A673 (cell line): ENCODE results near the gene NDFIP2.

Source experiments
- CTCF ChIP-seq: fragments of 300-800, 200-600 bp; sonication (generic); conservative IDR thresholded peaks from 2 replicates; pipeline ENCODE4 v1.5.1; 2017; ENCODE audit warnings: low read depth, mild to moderate bottlenecking, antibody characterized with exemption, low read length, moderate library complexity, mixed read lengths
- EZH2 ChIP-seq: fragments of 200-600 bp; sonication (generic); IDR thresholded peaks from 2 replicates; pipeline ENCODE4 v1.6.1; 2017; ENCODE audit warnings: borderline replicate concordance, low read depth, mild to moderate bottlenecking, mixed read lengths, antibody characterized with exemption, low read length; ENCODE audit not compliant: poor library complexity, severe bottlenecking

DNA sequence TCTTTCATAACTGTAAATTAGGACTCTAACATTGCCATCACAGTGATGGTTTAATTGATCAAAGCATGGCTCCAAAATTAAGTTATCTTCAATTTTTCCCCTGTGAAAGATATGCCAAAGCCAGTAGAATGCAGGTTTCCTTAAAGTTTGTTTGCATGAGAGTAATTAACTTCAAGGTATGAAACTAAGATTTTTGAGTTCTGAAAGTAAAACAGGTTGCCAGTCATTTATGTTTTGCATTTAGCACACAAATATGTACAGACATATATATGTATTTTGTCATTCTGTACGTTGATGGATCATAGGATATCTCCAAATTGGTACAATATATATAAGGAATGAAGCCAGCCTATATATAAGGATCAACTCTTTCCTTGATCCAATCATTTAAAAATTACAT, 23.6 kb upstream of the NDFIP2 start:
- TF ChIP-seq CTCF = no peak
- TF ChIP-seq EZH2 = no peak
